HCT116 (cell line): ENCODE measurements around the gene NAPSA. TPM values are rescaled to one million over a fixed set of nuclear protein-coding genes. Genes with fewer than 3 reads are reported as not detected.

Experiments
- ATAC-seq: fragments of 200-7000 bp; cut with Tn5 transposase; 2 replicates; pipeline ENCODE4 v1.9.1; 2020; ENCODE audit warnings: mild to moderate bottlenecking, moderate library complexity
- BruUV-seq: library from RNA; stranded (reverse); fragments of 400-500 nt; replicated peaks from 2 replicates; lab custom pipeline; 2021; lab: Mats Ljungman, UMichigan
- CTCF ChIA-PET: fragments of 300-600 bp; sonication (Branson Sonifier 250); formaldehyde crosslinking; loops from one replicate; lab custom pipeline; 2021; ENCODE audit warnings: antibody characterized with exemption; lab: Charles Lee
- POLR2A ChIA-PET: fragments of 300-600, 350-600 bp; sonication (Branson Sonifier 250); formaldehyde crosslinking; loops from one replicate; lab custom pipeline; 2021; ENCODE audit warnings: antibody characterized with exemption; lab: Charles Lee
- RAD21 ChIA-PET, 2 experiments: fragments of 300-600 bp; sonication (Branson Sonifier 250); formaldehyde crosslinking; loops; one replicate each; lab custom pipeline; 2023; ENCODE audit warnings: low total read pairs in 2 of 2; ENCODE audit not compliant: uncharacterized antibody in 2 of 2, unreplicated experiment in 2 of 2, low non-redundant PET in 1 of 2; lab: Charles Lee
- DNase-seq: peaks from one replicate; pipeline ENCODE4 v3.0.0-alpha.2; 2010; ENCODE audit warnings: low read depth, low spot score
- H2AFZ ChIP-seq: fragments of 200-600 bp; shearing (Covaris generic), sonication (generic); 2 replicates; pipeline ENCODE4 v1.6.1; 2017; ENCODE audit warnings: low read depth, mixed run types, mixed read lengths, antibody characterized with exemption, low read length; ENCODE audit not compliant: poor library complexity, severe bottlenecking
- H3K27ac ChIP-seq: 2 replicates; pipeline ENCODE4 v1.5.1; 2012; ENCODE audit warnings: low read depth, low read length
- H3K27me3 ChIP-seq: fragments of 200-600 bp; sonication (generic); 2 replicates; pipeline ENCODE4 v1.6.1; 2016; ENCODE audit warnings: mixed run types, low read length, mixed read lengths; ENCODE audit not compliant: insufficient read depth
- H3K36me3 ChIP-seq, 2 experiments: fragments of 200-500 bp in 1 of 2; fragments of 200-600 bp in 1 of 2; sonication (Bioruptor generic) in 1 of 2; sonication (generic) in 1 of 2; 2 replicates each; pipeline versions ENCODE4 v1.5.1 to v1.6.1; 2014 to 2016; ENCODE audit warnings: low read length in 2 of 2, inconsistent platforms in 1 of 2, mixed read lengths in 1 of 2, mixed run types in 1 of 2; ENCODE audit not compliant: insufficient read depth in 2 of 2, control insufficient read depth in 1 of 2
- H3K4me1 ChIP-seq, 2 experiments: fragments of 200-600 bp in 1 of 2; sonication (generic) in 1 of 2; 2 replicates each; pipeline versions ENCODE4 v1.5.1 to v1.6.1; 2012 to 2017; ENCODE audit warnings: low read length in 2 of 2, inconsistent platforms in 1 of 2, mild to moderate bottlenecking in 1 of 2, mixed read lengths in 1 of 2, mixed run types in 1 of 2, moderate library complexity in 1 of 2; ENCODE audit not compliant: insufficient read depth in 2 of 2, control insufficient read depth in 1 of 2
- H3K4me2 ChIP-seq: fragments of 200-600 bp; sonication (generic); 2 replicates; pipeline ENCODE4 v1.6.1; 2017; ENCODE audit warnings: mixed run types, low read length, mixed read lengths
- H3K4me3 ChIP-seq, 2 experiments: fragments of 200-600 bp in 1 of 2; sonication (generic) in 1 of 2; replicated peaks in 1 of 2; 2 replicates each; pipeline ENCODE4 v1.5.1; 2011 to 2016; ENCODE audit warnings: low read length in 2 of 2, control low read depth in 1 of 2, low read depth in 1 of 2, mild to moderate bottlenecking in 1 of 2, mixed read lengths in 1 of 2, mixed run types in 1 of 2
- H3K79me2 ChIP-seq: fragments of 200-600 bp; sonication (generic); 2 replicates; pipeline ENCODE4 v1.6.1; 2017; ENCODE audit warnings: mild to moderate bottlenecking, mixed run types, low read length, moderate library complexity, mixed read lengths; ENCODE audit not compliant: insufficient read depth
- H3K9ac ChIP-seq: fragments of 200-600 bp; sonication (generic); 2 replicates; pipeline ENCODE4 v1.6.1; 2016; ENCODE audit warnings: low read length, mixed read lengths
- H3K9me2 ChIP-seq: fragments of 200-600 bp; sonication (generic), shearing (Covaris generic); 2 replicates; pipeline ENCODE4 v1.6.1; 2017; ENCODE audit warnings: mixed run types, mild to moderate bottlenecking, moderate library complexity; ENCODE audit not compliant: insufficient read depth
- H3K9me3 ChIP-seq, 2 experiments: fragments of 200-500 bp in 1 of 2; fragments of 200-600 bp in 1 of 2; sonication (Bioruptor generic) in 1 of 2; sonication (generic) in 1 of 2; 2 replicates each; pipeline ENCODE4 v1.6.1; 2014 to 2017; ENCODE audit warnings: low read length in 2 of 2, mixed read lengths in 2 of 2, inconsistent platforms in 1 of 2, low read depth in 1 of 2, mild to moderate bottlenecking in 1 of 2, mixed run types in 1 of 2, moderate library complexity in 1 of 2; ENCODE audit not compliant: control insufficient read depth in 1 of 2, insufficient read depth in 1 of 2
- H4K20me1 ChIP-seq: fragments of 200-600 bp; sonication (generic), shearing (Covaris generic); 2 replicates; pipeline ENCODE4 v1.6.1; 2017; ENCODE audit warnings: mixed run types, mild to moderate bottlenecking, moderate library complexity; ENCODE audit not compliant: insufficient read depth
- ATF3 ChIP-seq: IDR thresholded peaks from 2 replicates; pipeline ENCODE4 v1.6.1; 2012
- CTCF ChIP-seq, 3 experiments: fragments of 200-600 bp in 1 of 3; sonication (generic) in 1 of 3; IDR thresholded peaks in 2 of 3; conservative IDR thresholded peaks in 1 of 3; 2 replicates each; pipeline ENCODE4 v1.5.1; 2012 to 2017; ENCODE audit warnings: low read depth in 2 of 3, low read length in 2 of 3, antibody characterized with exemption in 1 of 3, borderline replicate concordance in 1 of 3, control low read depth in 1 of 3, mild to moderate bottlenecking in 1 of 3, mixed read lengths in 1 of 3, mixed run types in 1 of 3, moderate library complexity in 1 of 3; ENCODE audit not compliant: insufficient read depth in 1 of 3
- ELF1 ChIP-seq: IDR thresholded peaks from 2 replicates; pipeline ENCODE4 v1.6.1; 2012; ENCODE audit warnings: low read depth, borderline replicate concordance
- EZH2 ChIP-seq: fragments of 200-600 bp; sonication (generic); IDR thresholded peaks from 2 replicates; pipeline ENCODE4 v1.6.1; 2017; ENCODE audit warnings: antibody characterized with exemption, mixed run types
- EZH2phosphoT487 ChIP-seq: fragments of 200-600 bp; IDR thresholded peaks from 2 replicates; pipeline ENCODE4 v1.6.1; 2018; ENCODE audit warnings: antibody characterized with exemption, borderline replicate concordance
- FOSL1 ChIP-seq: IDR thresholded peaks from 2 replicates; pipeline ENCODE4 v1.6.1; 2012; ENCODE audit warnings: low read depth
- JUND ChIP-seq: IDR thresholded peaks from 2 replicates; pipeline ENCODE4 v1.6.1; 2012
- POLR2A ChIP-seq: IDR thresholded peaks from 2 replicates; pipeline ENCODE4 v1.7.0; 2011; ENCODE audit warnings: borderline replicate concordance; ENCODE audit not compliant: insufficient read depth, insufficient read length; ENCODE audit errors: extremely low read depth
- POLR2AphosphoS5 ChIP-seq: IDR thresholded peaks from 2 replicates; pipeline ENCODE4 v1.6.1; 2011; ENCODE audit warnings: mild to moderate bottlenecking, low read depth, low read length, moderate library complexity
- SIN3A ChIP-seq: IDR thresholded peaks from 2 replicates; pipeline ENCODE4 v1.6.1; 2012; ENCODE audit warnings: low read depth
- TCF7L2 ChIP-seq: IDR thresholded peaks from 2 replicates; pipeline ENCODE4 v1.7.0; 2011; ENCODE audit warnings: borderline replicate concordance, inconsistent platforms; ENCODE audit not compliant: insufficient read depth, insufficient read length; ENCODE audit errors: extremely low read depth
- YY1 ChIP-seq: IDR thresholded peaks from 2 replicates; pipeline ENCODE4 v1.6.1; 2011; ENCODE audit warnings: low read length, low read depth, moderate library complexity, mild to moderate bottlenecking; ENCODE audit not compliant: insufficient replicate concordance; ENCODE audit errors: extremely low read depth
- ZFX ChIP-seq: fragments of 450-650 bp; IDR thresholded peaks from 2 replicates; pipeline ENCODE4 v1.6.1; 2017
- ZNF274 ChIP-seq: fragments of 200-500 bp; sonication (Bioruptor generic); IDR thresholded peaks from 2 replicates; pipeline ENCODE4 v1.6.1; 2014; ENCODE audit warnings: mild to moderate bottlenecking, low read depth, low read length, inconsistent platforms
- intact Hi-C: fragments of 100-400 bp; cut with micrococcal nuclease; formaldehyde crosslinking; loops from 2 replicates; pipeline ENCODE4 v1.10.0; 2022
- total RNA-seq: library from RNA; stranded (reverse); gene quantifications from one replicate; pipeline ENCODE4 v1.2.1, GENCODE V29; 2021; ENCODE audit not compliant: unreplicated experiment
- TF ChIP-seq, protein P1 (sequence below): IDR thresholded peaks from 2 replicates; pipeline ENCODE4 v1.6.1; 2012; ENCODE audit warnings: low read depth
- TF ChIP-seq, protein P2 (sequence below): IDR thresholded peaks from 2 replicates; pipeline ENCODE4 v1.6.1; 2012

The NAPSA gene
- total RNA-seq, 1 experiment from 2014 or later = 4.4 TPM

DNA sequence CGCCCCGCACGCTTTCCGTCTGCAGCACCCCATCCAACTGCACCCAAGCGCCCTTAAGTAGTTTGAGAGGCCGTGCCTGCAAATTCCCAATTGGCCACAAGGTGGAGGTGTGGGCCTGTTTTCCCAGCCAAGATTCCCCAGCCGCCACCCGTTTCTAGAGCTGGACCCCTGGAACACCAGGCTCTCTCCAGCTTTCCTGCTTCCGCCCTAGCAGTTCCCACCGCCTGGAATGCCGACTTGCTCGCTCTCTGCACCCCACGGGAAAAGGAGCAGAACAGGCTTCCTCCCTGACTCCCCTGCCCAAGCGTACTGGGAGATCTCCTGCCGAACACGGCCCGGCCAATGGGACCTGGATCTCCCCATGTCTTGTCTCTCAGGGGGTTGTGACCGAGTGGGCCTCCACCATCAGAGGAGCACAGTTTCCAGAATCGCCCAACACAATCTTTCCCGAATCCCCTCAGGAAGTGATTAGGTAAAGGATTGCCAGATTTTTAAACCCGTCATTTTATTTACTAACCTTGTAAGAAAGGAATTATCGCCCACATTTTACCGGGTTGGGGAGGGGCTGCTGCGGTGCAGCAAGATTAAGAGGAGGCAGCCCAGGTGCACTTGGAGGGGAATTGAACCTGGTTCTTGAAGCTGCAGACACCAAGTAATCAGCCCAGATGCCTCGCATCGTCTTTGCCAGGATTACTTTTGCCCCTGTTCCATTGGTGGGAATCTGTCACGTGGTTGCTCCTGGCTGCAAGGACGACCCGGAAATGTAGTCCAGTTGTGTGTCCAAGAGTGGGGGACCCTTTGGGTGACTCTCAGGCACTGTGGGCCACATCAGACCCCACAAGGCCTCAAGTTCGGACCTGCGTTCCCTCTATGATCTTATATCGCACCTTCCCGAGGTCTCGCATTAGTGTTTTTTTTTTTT is 3.5 kb upstream of the NAPSA start (continued):
- TF ChIP-seq, protein P1, sequence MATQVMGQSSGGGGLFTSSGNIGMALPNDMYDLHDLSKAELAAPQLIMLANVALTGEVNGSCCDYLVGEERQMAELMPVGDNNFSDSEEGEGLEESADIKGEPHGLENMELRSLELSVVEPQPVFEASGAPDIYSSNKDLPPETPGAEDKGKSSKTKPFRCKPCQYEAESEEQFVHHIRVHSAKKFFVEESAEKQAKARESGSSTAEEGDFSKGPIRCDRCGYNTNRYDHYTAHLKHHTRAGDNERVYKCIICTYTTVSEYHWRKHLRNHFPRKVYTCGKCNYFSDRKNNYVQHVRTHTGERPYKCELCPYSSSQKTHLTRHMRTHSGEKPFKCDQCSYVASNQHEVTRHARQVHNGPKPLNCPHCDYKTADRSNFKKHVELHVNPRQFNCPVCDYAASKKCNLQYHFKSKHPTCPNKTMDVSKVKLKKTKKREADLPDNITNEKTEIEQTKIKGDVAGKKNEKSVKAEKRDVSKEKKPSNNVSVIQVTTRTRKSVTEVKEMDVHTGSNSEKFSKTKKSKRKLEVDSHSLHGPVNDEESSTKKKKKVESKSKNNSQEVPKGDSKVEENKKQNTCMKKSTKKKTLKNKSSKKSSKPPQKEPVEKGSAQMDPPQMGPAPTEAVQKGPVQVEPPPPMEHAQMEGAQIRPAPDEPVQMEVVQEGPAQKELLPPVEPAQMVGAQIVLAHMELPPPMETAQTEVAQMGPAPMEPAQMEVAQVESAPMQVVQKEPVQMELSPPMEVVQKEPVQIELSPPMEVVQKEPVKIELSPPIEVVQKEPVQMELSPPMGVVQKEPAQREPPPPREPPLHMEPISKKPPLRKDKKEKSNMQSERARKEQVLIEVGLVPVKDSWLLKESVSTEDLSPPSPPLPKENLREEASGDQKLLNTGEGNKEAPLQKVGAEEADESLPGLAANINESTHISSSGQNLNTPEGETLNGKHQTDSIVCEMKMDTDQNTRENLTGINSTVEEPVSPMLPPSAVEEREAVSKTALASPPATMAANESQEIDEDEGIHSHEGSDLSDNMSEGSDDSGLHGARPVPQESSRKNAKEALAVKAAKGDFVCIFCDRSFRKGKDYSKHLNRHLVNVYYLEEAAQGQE = no peak
- TF ChIP-seq TCF7L2 = no peak

GRCh38 chr19:50362656-50363424 is 2.6 kb downstream of the NAPSA start:
- H3K9ac ChIP-seq = no peak overlapping the region

More at GRCh38 chr19:50362656-50363424, 2.6 kb downstream of the NAPSA start:
- H3K36me3 ChIP-seq = no peaks in the 10 kb centered on the region
- H3K27me3 ChIP-seq = no peaks in the 10 kb centered on the region
- no peak for ATAC-seq
- no peak overlapping the region for H3K4me3 ChIP-seq
- intact Hi-C loops = loop anchor here (10.0 kb wide), 2 partner anchors 342 to 732 kb away; no protein-coding TSS in a partner anchor
- no peak overlapping the region for H3K4me2 ChIP-seq
- no TSS peak for BruUV-seq
- CTCF ChIA-PET = no interaction called here
- H3K9me2 ChIP-seq = no peaks in the 10 kb centered on the region
- no peaks in the 10 kb centered on the region for H4K20me1 ChIP-seq
- DNase-seq = no peak
- POLR2A ChIA-PET = no interaction called here
- H3K79me2 ChIP-seq = no peaks in the 10 kb centered on the region
- H2AFZ ChIP-seq = no peak overlapping the region
- RAD21 ChIA-PET = no interaction called here
- H3K27ac ChIP-seq = no peak overlapping the region
- no peaks in the 10 kb centered on the region for H3K9me3 ChIP-seq
- peaks cover 0 to 4% of the 10 kb centered on the region in 2 experiments; a peak in 1 of 4 replicates for H3K4me1 ChIP-seq
- TF ChIP-seq CTCF (IDR thresholded peaks at IDR 0.05 in 2 of 3, conservative IDR thresholded peaks at IDR 0.05 in 1 of 3; ENCODE audit: borderline replicate concordance in 1 of 3, insufficient read depth in 1 of 3, low read depth in 2 of 3, low read length in 2 of 3) (no peak), ELF1 (no peak), EZH2phosphoT487 (no peak), POLR2AphosphoS5 (no peak), ATF3 (no peak), SIN3A (no peak), EZH2 (no peak), FOSL1 (no peak), YY1 (no peak), ZFX (no peak), ZNF274 (no peak), TCF7L2 (no peak), POLR2A (no peak), JUND (no peak)
- TF ChIP-seq, protein P2, sequence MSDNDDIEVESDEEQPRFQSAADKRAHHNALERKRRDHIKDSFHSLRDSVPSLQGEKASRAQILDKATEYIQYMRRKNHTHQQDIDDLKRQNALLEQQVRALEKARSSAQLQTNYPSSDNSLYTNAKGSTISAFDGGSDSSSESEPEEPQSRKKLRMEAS = no peak
